D341Med (cell line): Measurements from ENCODE around the gene SLC16A6.
"Not testable (repeated sequence)": the region's sequence is repeated elsewhere in the genome, so short reads cannot be mapped to it uniquely, and the experiment has no call there.

ENCODE experiments used
- DNase-seq: peaks from one replicate; pipeline ENCODE4 v3.0.0; 2012; ENCODE audit warnings: low spot score

Gene SLC16A6

GRCh38 chr17:68314916-68315535 lies 24.1 kb upstream of the SLC16A6 start:
- DNase-seq = no peak

- no peak for DNase-seq
These were observed 19.2 kb upstream of the SLC16A6 start for GRCh38 chr17:68310152-68310551.

GRCh38 chr17:68309066-68309670 lies 18.2 kb upstream of the SLC16A6 start:
- not testable (repeated sequence) for DNase-seq

GRCh38 chr17:68308486-68308885 lies 17.6 kb upstream of the SLC16A6 start:
- DNase-seq = not testable (repeated sequence)

- no peak for DNase-seq
These were observed 16.5 kb upstream of the SLC16A6 start for GRCh38 chr17:68307443-68307842.

- DNase-seq = no peak
These were observed 15.9 kb upstream of the SLC16A6 start for GRCh38 chr17:68306819-68307218.

- DNase-seq = no peak
These were observed 14.2 kb upstream of the SLC16A6 start for GRCh38 chr17:68305142-68305541.

- DNase-seq = no peak
These were observed 13.8 kb upstream of the SLC16A6 start for GRCh38 chr17:68304706-68305105.

GRCh38 chr17:68302666-68303065 lies 11.7 kb upstream of the SLC16A6 start:
- no peak for DNase-seq

- DNase-seq = no peak
These were observed 11.2 kb upstream of the SLC16A6 start for GRCh38 chr17:68302066-68302564.

GRCh38 chr17:68301438-68301959 lies 10.6 kb upstream of the SLC16A6 start:
- no peak for DNase-seq

GRCh38 chr17:68299817-68300216 lies 8.9 kb upstream of the SLC16A6 start:
- no peak for DNase-seq

GRCh38 chr17:68298601-68299000 lies 7.7 kb upstream of the SLC16A6 start:
- DNase-seq = no peak

- no peak for DNase-seq
These were observed 6.3 kb upstream of the SLC16A6 start for GRCh38 chr17:68297195-68297594.

GRCh38 chr17:68296217-68297191 lies 5.6 kb upstream of the SLC16A6 start:
- DNase-seq = no peak

GRCh38 chr17:68295086-68295485 lies 4.2 kb upstream of the SLC16A6 start:
- DNase-seq = no peak

- DNase-seq = no peak
These were observed 3.7 kb upstream of the SLC16A6 start for GRCh38 chr17:68294617-68295016.

- DNase-seq = no peak
These were observed 3.2 kb upstream of the SLC16A6 start for GRCh38 chr17:68294196-68294555.

- DNase-seq = no peak
These were observed 2.7 kb upstream of the SLC16A6 start for GRCh38 chr17:68293490-68294195.

GRCh38 chr17:68292689-68293040 lies 1.7 kb upstream of the SLC16A6 start:
- DNase-seq = no peak

GRCh38 chr17:68291836-68292688 lies 1.1 kb upstream of the SLC16A6 start:
- peak; percentile 98 for DNase-seq
